GM18508 (cell line): Measurements from ENCODE around the gene ACSM6.

ENCODE experiments used
- ATAC-seq: cut with Tn5 transposase; IDR thresholded peaks from one replicate; pipeline ENCODE4 v1.9.1; 2021; ENCODE audit warnings: moderate number of reproducible peaks; ENCODE audit not compliant: insufficient read depth, unreplicated experiment

ACSM6 gene

DNA sequence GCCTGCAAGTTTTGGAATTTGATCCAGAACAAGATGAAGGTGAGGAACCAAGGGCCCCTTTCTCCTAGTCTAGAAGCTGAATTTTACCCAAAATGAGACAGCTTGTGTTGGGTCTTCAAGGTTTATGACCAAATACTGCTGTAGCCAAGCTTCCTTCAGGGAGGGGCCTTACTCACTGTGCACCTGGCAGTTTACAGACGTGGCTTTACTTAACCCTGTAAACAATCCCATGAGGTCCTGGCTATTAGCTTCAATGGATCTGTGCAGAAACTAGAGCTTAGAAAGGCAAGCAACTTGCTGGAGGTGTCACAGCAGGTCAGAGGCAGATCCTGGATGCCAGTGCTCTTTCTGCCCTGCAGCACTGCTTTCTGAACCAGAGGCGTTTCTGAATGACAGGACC is 50.1 kb downstream of the ACSM6 start:
- ATAC-seq, result no peak

- peak; percentile 91 for ATAC-seq
Measured at GRCh38 chr10:95245425-95246055, 51.5 kb downstream of the ACSM6 start.

DNA sequence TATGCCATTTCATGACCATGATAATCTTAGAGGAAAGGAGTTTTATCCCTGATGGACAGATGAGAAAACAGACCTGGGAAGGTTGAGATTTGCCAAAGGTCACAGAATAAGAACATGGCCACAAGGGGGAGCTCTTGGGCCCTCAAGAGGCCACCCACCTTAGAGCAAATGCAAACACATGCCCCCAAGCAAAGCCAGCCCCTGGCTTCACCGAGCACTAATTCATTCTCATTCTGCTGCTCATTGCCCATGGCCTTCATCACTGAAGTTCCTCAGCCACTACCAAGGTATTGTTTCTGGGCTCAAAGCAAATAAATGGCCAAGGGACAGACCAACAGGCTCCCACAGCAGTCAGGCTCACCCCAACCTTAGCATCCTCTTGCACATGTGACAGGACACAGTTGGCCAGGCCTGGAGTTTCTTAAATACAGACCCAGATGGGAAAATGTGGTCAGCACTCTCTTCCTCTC is 52.6 kb downstream of the ACSM6 start:
- ATAC-seq, result no peak

DNA sequence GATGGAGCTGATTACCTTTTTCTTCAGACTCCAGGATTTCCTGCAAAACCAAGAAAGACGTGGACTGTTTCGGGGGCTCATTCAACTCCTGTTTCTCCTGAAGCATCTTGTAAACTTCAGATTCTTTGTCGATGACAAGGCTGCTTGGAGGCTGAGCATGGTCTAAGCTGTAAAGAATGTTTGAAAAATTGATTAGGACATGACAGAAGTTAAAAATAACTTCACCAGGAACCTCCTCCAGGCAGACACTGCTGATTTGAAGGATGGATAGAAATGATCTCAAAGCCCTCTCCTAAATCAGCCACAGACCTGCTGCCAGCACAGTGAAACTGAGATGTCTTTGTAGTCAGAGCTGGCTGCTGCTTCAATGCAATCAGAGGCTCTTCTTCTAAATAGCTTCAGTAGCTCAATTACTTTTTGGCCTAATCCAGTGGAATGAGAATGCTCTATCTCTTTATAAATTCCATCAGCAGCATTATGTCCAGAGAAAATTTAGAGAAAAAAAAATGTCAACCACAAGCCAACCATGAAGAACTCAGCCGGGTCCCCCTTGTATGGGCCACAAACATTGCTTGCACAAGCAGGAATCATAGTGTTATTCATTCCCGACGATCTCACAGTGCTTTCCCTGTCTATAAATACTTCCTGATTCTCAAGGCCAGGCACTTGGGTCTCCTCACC is 53.3 kb downstream of the ACSM6 start:
- no peak for ATAC-seq

DNA sequence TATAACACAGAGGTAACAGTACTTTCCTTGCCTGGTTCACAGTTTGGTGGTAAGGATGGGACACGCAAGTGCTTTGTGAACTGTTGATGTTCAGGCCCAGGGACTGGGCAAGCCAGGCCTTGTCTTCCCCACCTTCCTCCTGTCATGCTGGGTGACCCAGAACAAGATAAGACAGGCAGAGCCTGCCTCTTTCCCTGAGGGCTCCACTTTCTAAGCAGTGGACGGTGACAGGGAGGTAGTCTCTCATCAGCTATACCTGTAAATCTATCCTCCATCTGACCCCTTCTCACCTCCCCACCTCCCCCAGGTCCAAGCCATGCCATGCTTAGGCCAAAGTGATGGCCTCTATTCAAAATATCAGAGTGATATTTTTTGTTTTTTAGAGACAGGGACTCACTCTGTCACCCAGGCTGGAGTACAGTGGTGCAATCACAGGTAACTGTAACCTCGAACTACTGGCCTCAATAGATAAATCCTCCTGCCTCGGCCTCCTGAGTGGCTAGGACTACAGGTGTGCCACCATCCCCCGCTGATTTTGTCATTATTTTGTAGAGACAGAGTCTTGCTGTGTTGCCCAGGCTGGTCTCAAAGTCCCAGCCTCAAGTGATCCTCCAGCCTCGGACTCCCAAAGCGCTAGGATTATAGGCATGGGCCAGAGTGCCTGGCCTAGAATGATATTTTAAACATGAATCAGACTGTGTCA is 54.0 kb downstream of the ACSM6 start:
- no peak for ATAC-seq

DNA sequence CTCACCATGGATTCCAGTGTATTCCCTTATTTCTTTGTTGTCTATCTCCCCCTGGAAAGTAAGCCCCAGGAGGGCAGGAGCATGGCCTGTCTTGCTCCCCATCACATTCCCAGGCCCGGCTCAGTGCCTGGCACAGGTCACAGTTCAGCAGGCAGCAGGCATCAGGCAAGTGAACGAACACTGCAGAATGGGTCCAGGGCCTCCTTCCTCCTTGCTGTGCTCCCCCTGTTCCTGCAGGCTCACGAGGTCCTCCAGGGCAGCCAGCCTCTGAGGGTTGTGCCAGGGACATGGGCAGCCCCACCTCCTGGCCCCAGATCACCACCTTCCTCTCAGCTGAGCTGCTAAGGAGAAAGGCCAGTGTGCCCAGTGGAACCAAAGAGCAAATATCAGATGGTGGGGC is 55.0 kb downstream of the ACSM6 start:
- no peak for ATAC-seq

DNA sequence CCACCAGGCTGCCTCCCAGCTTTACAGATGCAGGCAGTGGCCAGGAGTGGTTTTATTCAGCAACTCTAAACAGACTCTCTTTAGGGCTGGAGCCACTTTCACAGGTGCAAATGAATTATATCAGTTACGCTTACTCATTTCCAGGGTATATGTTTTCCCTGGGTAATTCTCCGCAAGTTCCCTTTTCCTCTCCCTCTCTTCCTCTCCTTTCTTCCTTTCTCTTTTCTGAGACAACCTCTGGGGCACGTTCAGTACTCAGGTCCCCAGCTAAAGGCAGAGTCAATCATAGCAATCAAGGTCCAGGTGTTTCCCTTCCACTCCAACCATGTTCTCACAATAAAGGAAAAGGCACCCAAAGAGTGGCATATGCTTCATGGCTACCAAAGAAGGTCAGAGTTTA is 55.4 kb downstream of the ACSM6 start:
- ATAC-seq, result no peak

DNA sequence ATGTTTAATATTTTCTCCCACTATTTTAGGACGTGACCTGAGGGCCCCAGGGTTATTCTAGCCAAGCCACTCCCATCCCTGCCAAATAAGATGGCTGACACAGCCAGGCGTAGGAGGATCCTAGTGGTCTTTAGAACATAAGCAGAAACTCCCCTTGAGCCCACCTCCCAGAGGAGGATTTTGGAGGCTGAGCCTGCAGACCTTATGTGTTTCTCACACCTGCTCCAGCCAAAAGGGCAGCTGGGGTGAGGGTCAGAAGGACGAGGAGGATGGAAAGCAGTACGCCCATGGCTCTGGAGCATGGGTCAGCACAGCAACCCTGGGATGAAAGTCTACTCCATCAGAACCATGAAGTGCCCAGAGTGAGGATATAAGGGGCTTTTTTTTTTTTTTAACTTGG is 56.8 kb downstream of the ACSM6 start:
- ATAC-seq, result no peak

GRCh38 chr10:95253007-95253406 is 59.0 kb downstream of the ACSM6 start:
- ATAC-seq, result no peak

- no peak for ATAC-seq
Measured at GRCh38 chr10:95253686-95254085, 59.6 kb downstream of the ACSM6 start.

DNA sequence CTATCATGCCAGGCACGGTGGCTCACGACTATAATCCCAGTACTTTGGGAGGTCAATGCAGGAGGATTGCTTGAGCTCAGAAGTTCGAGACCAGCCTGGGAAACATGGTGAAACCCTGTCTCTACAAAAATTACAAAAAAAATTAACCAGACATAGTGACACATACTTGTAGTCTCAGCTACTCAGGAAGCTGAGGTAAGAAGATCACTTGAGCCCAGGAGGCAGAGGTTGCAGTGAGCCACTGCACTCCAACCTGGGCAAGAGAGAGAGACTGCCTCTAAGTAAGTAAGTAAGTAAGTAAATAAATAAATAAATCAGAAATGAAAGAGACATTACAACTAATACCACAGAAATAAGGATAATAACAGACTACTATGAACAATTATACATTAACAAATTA is 60.6 kb downstream of the ACSM6 start:
- no peak for ATAC-seq

DNA sequence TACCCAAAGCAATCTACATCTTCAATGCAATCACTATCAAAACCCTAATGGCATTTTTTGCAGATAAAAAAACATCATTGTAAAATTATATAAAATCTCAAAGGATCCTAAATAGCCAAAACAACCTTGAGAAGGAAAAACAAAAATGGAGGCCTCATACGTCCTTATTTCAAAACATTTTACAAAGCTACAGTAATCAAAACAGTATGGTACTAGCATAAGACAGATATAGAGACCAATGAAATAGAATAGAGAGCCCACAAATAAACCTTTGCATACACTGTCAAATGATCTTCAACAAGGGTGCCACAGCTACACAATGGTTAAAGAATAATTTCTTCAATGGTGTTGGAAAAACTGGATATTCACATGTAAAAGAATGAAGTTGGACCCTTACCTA is 62.2 kb downstream of the ACSM6 start:
- ATAC-seq, result no peak

- ATAC-seq, result no peak
Measured at GRCh38 chr10:95257849-95258248, 63.8 kb downstream of the ACSM6 start.

- no peak for ATAC-seq
Measured at GRCh38 chr10:95260397-95260881, 66.4 kb downstream of the ACSM6 start.

DNA sequence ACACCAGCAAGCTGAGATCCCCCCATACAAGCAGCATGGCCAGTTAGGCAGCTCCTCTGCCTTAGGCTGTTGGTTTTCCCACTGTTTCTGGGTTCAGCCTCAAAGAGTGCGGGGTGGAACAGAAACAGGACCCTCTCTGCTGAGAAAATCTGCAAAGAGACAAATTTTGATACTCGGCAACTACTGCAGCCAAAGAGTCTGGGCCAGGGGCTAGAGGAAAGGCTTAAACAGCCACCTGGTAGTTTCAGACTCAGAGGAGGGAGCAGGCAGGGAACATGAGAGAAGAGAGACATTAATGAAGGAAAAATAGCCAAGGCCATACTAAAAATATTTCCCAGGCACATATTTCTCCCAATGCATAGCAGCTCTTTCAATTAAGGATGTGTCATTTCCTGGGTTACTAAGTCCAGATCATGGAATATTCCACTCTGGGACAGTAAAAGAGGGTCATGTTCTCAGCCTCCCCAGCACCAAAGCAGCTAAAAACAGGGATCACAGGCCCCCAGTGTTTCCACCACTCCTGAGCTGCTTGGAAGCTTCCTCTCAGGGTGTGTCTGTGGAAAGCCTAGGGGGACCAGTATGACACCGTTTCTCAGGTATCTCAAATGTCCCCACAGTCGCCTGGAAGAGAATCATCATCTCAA is 67.0 kb downstream of the ACSM6 start:
- no peak for ATAC-seq

DNA sequence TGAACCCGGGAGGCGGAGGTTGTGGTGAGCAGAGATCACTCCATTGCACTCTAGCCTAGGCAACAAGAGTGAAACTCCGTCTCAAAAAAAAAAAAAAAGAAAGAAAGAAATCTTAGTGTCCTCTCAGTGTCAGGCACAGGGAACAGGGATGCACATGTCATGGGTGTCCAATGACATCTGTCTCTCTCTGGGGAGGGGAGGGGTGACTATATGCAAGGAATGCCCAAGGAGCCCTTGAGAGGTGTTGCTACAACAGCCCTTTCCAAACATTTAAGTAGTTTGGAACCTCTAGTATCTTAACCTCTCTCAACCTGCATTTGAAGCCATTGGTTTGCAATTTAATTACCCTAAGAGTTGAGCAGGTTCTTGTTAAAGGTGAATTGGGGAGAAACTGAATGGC is 67.9 kb downstream of the ACSM6 start:
- no peak for ATAC-seq

DNA sequence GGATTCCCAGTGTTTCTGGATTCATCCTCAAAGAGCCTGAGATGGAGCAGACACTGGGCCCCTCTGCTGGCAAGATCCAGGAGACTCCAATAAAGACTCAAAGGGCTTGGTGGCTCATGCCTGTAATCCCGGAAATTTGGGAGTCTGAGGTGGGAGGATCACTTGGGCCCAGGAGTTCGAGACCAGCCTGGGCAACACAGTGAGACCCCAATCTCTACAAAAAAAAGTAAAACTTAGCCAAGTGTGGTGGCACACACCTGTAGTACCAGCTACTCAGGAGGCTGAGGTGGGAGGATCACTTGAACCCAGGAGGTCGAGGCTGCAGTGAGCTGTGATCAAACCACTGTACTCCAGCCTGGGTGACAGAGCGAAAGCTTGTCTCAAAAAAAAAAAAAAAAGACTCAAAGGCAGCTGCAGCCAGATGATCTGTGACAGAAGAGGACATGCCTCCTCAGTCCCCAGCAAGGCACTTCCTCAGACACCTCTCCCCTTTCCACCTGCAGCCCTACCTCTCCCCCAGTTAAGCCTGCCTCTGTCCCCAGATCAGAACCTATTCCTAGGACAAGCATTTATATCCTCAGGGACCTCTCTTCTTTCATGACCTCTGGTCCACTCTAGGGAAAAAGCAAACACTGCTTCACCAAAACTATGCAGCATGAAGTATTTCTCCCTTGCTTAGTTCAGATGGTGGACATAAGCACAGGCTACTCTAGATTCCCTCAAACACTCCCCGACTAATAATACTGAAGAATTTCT is 68.9 kb downstream of the ACSM6 start:
- ATAC-seq, result no peak

- ATAC-seq, result no peak
Measured at GRCh38 chr10:95263864-95264226, 69.8 kb downstream of the ACSM6 start.

- ATAC-seq, result no peak
Measured at GRCh38 chr10:95264227-95265051, 70.4 kb downstream of the ACSM6 start.
